Effector CD8-positive, alpha-beta T cell (primary cell): Measurements from ENCODE around the gene HOXA4.

ENCODE experiments used
- DNase-seq: peaks from one replicate; lab custom pipeline; 2025; lab: John Stamatoyannopoulos, UW

HOXA4 gene

GRCh38 chr7:27133409-27134231 is 3.1 kb upstream of the HOXA4 start:
- DNase-seq = no peak

DNA sequence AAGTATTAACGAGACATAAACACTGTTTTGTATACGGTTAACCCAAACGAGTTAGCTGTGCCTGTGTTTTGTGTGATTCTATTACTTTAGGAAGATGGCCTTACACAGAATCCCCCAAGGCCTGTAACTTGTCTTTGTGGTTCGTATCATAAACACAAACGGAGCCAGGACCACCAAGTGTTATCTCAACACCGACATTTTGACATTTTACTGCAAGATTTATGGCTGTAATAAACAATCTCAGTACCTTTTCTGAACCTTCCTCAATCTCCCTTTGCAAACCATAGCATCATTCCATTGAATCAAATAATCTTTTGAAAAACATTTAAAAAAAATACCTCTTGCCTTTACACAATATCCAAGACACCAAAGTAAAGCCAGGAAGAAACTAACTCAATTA is 2.4 kb upstream of the HOXA4 start:
- DNase-seq = no peak

GRCh38 chr7:27132214-27132613 is 1.7 kb upstream of the HOXA4 start:
- no peak for DNase-seq

DNA sequence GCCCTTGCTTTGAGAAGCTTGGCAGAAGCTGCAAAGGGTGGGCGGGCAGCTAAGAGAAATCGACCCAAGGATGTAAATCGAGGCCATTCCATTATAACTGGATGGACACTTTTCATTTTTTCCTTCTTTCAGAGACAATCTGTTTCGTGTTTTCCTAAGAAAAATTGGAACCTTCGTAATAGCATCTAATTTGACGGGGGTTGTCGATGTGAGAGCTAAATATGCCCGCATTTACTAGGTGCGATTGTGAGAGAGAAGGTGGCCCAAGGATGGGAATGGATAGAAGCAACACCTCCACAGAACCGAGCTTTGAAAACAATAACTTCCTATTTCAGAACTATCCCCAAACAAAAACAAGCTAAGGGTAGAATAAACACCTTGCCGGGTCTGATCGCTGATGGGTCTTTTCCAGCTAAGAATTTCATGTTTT is 848 bp upstream of the HOXA4 start:
- no peak for DNase-seq

- DNase-seq = no peak
Measured at GRCh38 chr7:27129729-27130539, 623 bp downstream of the HOXA4 start.

GRCh38 chr7:27128776-27129728 is 1.5 kb downstream of the HOXA4 start:
- DNase-seq = no peak

- DNase-seq = no peak
Measured at GRCh38 chr7:27128034-27128433, 2.5 kb downstream of the HOXA4 start.

GRCh38 chr7:27126596-27127327 is 3.8 kb downstream of the HOXA4 start:
- no peak for DNase-seq

- no peak for DNase-seq
Measured at GRCh38 chr7:27125986-27126394, 4.6 kb downstream of the HOXA4 start.

- no peak for DNase-seq
Measured at GRCh38 chr7:27124902-27125689, 5.5 kb downstream of the HOXA4 start.

GRCh38 chr7:27124096-27124901 is 6.3 kb downstream of the HOXA4 start:
- DNase-seq = no peak

DNA sequence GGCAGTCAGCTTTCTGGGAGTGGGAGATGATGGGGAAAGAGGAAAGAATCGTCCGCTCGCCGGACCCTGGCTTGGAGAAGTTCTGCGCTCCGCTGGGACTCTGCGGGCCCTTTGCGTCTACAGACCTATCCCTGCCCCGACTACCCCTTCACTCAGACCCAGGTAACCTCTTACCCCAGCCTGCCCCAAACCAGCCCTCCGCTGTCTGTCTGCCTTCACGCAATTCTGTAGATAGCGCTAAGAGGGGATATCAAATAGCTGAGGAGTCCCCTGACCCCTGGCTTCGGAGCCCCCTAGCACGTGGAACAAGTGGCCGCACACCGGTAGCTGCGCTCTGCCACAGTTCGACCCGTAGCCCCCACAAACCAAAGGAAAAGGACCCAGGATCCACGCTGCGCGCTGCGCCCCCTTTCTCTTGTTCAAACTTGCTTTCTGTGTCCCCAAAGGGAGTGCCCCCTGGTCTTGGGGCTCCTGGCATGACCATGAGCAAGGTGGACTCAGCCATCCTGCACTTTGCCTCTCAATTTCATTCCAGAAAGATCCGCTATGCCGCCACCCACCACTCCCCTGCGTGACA is 7.0 kb downstream of the HOXA4 start:
- DNase-seq = no peak

GRCh38 chr7:27123007-27123476 is 7.5 kb downstream of the HOXA4 start:
- no peak for DNase-seq

GRCh38 chr7:27122077-27122910 is 8.3 kb downstream of the HOXA4 start:
- DNase-seq = no peak

DNA sequence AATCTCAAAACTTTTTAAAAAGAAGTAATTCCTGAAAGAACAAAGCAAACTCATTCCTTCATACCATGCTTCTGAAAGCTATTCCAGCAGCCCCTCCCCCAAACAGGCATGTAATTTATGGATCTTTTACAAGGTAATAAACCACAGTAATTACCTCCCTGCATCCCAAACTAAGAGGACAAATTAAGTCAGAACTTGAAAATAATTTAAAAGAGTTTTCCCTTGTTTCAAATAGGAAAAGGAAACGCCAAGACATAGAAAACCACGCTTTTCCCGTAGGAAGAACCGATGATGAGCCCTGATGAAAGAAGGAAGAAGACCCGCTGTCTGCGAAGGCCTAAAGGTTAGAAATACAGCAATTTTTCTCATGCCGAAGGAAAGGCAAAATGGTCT is 8.9 kb downstream of the HOXA4 start:
- DNase-seq = no peak

GRCh38 chr7:27119412-27119911 is 11.1 kb downstream of the HOXA4 start:
- DNase-seq = no peak

GRCh38 chr7:27118580-27118979 is 12.0 kb downstream of the HOXA4 start:
- DNase-seq = no peak

DNA sequence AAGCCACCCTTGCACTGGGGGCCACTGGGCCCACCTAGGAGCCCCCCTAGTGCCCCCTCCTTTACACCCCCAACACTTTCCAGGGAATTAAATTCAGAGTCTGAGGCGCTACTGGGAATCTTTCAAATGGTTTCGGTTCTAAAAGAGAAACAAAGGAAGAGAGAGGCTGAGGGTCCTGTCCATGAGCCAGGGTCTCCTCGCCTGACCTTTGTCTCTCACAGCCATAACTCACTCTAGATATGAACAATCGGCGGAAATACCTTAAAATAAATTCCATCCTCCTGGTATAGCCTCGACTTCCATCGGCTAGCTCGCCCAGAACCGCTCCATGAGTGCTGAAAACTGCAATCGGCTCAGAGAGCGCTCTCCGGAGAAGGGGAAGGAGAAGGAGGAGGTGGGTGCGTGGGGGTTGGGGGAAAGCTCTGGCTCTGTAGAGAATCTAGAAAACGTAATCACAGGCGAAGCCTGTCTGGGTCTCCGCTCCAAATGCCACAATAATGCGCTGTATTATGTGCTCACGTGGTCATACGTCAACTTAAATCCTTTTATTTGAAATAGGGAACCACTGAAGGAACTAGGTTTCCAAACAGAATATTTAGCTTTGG is 12.6 kb downstream of the HOXA4 start:
- DNase-seq = no peak
